Activated naive CD4-positive, alpha-beta T cell (primary cell): ENCODE data around the gene AANAT.

Experiments used
- DNase-seq, 4 experiments: peaks; one replicate each; lab custom pipeline; 2025; lab: John Stamatoyannopoulos, UW

Gene AANAT

DNA sequence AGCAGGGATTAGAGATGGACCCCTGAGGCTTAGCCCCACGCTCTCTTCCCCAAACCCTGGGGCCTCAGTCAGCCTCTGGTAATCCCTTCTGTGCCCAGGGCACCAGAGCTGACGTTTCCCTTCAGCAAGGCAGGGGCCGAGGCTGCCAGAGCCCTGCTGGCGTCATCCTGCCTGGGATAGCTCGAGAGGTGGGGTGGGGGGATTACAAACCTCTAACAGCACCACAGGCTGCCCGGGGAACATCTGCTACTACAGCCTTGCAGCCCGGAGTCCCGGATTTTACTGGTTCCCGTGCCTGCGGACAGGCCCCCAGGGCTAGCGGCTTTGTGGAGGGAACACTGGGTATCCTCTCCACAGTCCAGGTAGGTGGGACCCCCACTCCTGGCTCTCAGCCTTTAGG is at the start of gene AANAT:
Gene AANAT (plus strand): TSS at position 238 of the 400 bp plus-strand sequence. CDS start 1,144 bp downstream, outside the sequence.
- DNase-seq: no peak

DNA sequence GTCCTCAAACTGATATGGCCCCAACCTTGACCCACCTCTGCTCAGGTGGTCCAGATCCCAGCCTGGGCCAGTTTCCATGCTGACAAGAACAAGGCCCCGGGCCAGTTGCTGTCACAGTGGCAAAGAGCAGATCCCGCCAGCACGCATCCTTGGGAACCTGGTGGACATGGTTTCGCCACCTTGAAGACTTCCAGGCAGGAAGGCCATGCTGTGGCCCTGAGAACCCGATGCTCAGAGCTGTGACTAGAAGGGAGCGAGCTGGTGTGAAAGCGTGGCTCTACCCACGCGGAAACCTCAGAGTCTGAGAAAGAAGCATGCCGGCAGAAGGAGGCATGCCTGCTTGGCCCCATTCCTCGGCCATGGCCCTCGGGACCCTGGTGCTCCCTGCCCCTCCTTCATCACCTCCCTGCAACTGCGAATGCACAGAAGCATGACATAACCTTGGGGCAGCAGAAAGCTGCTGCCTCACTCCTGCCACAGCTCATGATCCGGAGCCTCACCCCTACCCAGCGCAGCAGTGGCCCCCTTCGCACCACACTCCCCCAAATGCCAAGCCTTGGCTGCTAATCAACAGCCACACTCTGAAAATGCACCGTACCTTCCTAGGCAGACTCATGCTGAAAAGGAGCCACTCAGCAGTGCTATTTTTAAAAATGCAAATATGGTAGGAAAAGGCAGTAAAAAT is 47.7 kb upstream of the AANAT start:
- DNase-seq: no peak

DNA sequence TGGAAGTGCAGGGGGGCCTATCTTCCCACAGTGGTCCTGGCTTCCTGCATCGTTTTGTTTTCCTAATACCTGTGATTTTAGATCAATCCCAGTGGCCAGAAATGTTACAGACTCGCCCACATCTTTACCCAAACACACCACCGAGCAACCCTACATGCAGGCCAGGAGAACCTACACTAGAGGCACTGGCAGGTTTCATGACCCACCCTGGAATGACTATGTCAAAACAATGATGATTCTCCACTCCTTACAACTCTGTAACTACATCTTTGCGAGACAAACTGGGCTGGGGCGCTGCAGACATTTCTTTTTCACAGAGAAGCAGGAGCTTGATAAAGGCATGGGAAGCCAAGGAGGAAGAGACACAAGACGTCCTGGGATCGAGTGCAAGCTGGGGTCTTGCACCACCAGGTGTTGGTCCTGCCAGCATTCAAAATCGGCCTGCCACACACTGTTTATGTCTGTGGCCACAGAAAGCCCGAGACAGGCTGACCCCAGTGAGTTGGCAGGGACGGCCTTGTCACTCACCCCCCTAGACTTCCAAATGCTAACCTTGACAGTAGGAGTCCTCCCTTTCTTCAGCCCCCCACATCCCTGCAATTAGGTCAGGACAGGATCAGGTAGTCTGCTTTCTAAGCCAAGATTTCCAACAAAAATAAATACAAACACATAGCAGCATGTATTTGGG is 46.9 kb upstream of the AANAT start:
- DNase-seq: no peak

DNA sequence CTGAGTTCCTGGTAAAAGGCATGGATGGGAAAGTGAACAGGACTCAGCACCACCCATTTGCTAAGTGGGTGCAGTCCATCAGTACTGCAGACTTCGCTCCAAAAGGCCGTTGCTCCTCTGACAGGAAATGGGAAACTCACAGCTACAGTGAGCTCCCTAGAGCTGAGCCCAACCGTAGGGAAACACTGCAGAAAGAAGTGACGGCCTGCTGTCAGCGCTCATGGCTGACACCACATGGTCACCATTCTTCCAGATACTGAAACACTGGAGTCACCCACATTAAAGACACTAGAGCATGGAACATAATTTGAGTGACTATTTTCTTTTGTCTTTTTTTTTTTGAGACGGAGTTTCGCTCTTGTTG is 46.4 kb upstream of the AANAT start:
- no peak for DNase-seq

DNA sequence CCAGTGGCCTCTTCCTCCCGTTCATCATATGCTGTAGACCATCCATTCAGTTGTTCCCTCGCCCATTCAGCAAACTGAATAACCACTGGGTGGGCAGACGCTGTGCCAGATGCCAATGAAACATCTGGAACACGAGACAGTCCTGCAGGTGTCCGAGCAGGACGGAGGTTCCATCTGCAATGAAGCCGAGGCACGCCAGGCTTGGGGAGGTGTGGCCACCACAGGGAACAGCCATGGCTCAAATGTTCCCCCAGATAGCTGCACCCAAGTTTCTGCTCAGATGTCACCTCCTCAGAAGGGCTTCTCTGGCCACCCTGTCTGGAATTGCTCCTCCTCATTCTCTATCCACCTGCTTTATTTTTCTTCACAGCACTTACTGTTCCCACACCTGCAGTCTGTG is 45.0 kb upstream of the AANAT start:
- no peak for DNase-seq

DNA sequence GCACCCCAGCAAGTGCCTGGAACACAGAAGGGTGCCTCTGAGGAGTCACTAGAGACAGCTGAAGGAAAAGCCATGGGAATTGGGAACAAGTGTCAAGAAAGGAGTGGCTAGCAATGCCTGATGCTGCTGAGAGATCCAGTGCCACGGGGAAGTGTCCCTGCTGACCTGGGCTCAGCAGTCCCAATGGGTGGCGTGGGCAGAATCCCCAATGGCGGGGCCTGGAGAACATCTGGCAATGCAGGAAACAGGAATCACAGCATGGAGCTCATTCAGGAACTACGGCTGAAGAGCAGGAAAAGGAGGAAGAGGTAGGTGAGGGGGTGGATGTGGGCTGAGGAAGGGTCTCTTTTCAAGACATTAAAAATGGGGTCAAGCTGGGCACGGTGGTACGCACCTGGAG is 44.5 kb upstream of the AANAT start:
- no peak for DNase-seq

DNA sequence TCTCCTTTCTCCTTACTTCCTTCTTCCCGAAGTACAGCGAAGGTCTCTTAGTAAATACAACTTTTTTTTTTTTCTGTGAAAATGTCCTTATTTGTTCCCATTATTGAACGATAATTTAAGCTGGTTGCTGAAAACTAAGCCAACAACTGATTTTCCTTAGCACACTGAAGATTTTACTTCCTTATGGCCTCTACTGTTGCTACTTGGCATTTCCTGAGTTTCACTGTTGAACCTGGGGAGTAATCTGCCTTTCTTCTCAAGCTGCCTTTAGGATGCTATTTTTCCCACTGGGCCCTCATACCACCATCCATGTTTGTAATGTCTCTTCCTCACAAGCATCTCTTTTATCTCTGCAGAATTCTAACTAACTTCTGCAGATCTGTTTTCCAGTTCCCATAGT is 40.5 kb upstream of the AANAT start:
- DNase-seq: no peak

DNA sequence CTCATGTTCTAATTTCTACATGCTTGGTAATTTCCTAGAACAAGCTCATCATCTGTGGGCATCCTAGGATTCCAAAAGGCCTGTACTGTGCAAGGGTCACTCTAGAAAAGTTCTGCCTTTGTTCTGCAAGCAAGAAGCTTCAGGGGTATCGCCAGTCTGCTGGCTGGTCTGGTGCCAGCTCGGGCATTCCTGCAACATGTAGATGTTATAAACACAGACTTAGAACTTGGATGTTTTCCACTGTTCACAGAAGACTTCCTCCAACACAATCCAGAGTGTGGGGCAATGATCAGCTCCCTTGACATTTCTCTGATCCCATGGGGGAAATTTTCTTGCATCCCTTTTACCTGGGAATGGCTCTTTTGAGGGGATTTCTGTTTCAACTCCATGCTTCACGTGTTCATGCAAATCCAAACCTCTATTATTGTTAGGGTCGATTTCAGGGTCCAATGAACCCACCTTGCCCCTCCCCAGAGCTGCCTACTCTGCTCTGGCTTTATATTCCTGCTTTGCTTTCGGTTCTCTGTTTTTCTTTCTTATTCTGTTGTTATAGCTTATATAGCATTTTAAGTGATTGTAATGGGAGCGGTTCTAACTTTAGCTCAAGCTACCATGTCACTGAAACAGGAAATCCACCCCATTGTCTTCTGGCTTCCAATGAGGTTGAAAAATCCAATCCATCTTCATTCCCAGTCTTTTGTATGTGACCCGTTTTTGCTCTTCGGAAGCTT is 39.7 kb upstream of the AANAT start:
- DNase-seq: no peak

DNA sequence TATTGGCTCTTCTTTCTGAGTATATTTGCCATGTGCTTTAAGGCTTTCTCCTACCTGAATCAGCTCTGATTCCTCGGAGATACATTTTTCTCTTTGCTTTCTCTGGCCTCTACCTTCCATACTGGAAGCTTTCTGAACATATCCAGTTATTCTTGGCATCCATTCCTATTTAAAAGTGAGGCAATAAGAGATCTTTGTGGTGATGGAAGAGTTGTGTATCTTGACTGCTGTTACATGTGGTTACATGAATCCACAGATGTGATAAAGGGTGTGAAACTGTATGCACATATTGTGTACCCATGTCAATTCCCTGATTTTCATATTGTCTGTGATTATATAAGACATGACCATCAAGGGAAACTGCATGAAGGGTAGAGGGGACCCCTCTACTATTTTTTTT is 38.9 kb upstream of the AANAT start:
- no peak for DNase-seq

DNA sequence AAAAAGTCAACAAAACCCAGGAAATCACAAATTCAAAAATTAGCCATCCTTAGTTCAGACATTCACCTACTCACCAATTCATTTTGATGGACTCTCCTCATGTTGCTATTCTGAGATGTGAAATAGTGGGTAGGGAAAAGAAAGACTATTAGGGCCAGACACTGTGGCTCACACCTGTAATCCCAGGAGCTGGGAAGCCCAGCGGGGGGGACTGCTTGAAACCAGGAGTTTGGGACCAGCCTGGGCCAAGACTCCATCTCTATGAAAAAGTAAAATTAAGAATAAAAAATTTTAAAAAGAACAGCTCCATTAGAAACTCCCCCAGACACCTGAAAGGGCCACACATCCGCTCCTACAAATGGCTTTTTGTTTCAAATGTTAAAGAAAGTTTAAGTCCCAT is 35.9 kb upstream of the AANAT start:
- no peak for DNase-seq

DNA sequence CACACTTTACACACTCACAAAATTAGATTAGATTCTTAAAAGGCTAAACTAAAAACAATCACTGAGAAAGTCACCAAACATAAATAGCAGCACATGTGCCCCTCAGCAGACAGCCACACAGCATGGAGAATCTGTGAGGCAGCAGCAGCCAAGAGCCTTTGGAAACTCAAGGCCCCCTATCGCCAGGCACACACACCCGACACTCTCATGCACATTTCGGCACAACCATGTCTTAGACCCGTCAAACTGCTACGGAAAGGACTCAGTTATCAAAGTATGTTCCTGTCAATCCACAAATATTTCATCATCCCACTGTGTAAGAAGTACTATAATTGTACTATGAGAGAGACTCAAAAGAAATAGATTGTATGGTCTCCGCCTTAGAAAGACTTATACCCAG is 35.4 kb upstream of the AANAT start:
- DNase-seq: no peak

DNA sequence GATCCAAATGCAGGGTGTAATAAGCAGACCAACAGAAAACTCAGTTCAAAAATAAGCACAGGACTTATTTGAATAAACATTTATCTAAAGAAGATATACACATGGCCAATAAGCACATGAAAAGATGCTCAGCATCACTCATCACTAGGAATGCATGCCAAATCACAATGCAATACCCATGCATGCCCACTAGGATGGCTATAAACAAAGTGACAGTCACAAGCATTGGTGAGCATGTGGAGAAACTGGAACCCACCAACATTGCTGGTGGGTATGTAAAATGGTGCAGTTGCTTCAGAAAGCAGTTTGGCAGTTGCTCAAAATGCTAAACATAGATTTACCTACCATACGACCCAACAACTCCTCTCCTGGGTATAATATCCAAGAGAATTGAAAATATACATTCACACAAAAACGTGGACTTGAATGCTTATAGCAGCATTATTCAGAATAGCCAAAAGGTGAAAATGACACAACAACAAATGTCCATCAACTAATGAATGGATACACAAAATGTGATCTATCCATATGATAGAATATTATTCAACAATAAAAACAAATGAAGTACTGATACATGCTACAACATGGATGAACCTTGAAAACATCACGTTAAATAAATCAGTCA is 34.6 kb upstream of the AANAT start:
- DNase-seq: no peak

DNA sequence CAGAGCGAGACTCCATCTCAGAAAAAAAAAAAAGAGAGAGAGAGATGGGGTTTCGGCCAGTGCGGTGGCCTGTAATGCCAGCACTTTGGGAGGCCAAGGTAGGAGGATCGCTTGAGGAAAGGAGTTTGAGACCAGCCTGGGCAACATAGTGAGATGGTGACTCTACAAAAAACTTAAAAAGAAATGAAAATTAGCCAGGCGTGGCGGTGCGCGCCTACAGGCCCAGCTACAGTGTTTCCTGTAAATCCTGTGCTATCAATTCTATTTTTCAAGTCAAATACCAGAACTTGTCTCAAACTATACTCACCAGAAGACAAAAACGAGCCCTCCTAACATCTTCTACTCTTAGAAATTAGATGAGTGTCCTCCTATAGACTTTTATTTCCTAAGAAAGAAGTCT is 33.7 kb upstream of the AANAT start:
- DNase-seq: no peak

DNA sequence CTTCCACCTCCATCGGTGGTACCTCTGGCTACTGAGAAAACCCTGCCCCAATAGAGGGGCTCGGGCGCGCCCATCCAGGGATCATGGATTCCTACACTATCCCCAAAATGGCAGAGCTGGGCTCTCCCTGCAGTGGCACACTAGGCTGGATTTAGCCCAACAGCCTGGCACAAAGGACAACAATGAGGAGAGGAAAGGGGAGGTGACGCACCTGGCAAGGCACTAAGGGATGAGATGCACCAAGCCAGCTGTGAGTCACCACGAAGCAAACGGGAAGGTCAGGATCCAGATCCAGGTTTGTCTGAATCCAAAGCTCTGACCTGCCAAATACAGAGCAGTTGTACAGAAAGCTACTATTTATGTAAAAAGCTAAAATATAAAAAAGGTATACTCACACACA is 32.5 kb upstream of the AANAT start:
- no peak for DNase-seq

DNA sequence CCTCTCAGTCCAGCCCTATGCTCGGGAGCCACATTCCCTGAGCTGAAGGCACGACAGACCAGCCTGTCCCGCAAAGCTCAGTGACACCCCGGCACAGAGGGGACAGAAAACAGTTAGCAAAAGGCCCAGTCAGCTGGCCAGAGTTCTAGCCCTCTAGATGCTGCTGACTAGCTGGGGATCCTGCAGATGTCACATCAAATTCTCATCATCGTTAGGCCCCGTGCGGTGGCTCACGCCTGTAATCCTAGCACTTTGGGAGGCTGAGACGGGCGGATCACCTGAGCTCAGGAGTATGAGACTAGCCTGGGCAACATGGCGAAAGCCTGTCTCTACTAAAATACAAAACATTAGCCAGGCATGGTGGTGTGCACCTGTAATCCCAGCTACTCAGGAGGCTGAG is 31.7 kb upstream of the AANAT start:
- no peak for DNase-seq

DNA sequence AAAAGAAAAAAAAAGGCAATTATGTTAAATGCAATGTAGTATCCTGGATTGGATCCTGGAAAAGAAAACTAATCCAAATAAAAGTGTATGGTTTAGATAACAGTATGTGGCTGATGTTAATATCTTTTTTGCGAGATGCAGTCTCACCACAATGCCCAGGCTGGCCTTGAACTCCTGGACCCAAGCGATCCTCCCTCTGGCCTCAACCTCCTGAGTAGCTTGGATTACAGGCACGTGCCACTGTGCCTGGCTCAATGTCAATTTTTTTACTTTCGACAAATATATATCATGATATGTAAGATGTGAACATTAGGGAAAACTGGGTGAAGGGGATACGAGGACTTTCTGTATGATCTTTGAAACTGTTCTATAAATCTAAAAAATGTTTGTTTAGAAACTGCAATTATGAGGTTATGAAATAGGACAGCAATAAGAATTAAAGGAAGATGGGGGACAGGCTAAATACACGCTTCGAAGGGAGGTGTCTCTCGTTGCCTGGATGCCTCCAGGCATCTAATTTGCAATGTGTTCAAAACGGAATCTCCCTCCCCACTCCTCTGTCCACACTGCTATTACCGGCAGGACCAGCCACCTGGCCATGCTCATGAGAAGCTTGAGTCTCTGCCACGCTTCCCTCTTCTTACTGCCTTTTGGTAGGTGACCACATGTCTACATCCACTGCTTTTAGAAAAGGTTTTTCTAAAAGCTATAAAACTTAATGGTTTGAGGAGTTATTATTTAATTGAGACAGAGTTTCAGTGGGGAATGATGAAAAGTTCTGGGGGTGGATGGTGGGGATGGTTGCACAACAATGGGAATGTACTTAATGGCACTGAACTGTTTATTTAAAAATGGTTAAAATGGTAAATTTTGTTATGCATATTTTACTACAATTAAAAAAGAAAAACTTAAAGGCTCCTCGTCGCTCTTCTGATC is 29.7 kb upstream of the AANAT start:
- no peak for DNase-seq

DNA sequence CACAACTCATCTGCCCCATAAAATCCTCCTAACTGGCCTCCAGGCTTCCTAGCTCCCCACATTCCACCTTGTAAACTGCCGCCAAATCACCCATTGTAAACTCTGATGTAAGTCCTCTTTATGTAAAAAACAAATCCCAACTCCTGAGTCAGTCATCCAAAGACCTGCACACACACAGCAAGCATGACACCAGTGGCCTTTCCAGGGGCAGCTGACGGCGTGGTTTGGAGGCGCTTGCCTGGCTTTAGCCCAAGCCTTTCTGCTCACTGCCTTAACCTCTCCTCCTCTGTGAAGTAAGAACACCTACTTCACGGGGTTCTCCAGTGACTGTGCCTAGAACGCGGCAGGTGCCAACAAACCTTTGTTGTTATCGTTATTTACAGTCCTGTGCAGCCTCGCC is 28.5 kb upstream of the AANAT start:
- DNase-seq: no peak

DNA sequence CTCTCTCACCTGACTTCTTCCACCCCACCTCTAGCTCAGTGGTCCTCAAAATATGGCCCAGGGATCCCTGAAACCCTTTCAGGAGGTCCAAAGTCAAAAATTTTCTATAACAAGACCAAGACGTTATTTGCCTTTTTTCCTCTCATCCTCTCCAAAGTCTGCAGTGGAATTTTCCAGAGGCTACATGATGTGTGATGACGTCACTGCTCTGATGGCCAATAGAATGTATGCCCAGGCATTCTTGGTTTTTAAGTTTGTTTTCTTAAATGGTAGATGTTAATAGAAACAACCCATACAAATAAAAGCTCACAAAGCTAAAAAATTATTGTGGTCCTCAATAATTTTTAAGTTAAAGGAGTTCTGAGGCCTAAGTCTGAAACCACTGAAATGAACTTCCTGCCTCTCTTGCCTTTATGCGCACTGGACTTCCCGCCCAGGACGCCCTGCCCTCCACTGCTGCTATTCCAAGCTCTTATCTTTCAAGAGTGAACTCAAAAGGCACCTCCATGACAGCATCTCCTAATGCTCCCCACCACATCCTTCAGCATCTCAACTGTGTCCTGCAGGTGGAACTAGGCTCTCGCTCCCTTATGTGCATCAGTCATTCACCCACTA is 28.0 kb upstream of the AANAT start:
- no peak for DNase-seq

DNA sequence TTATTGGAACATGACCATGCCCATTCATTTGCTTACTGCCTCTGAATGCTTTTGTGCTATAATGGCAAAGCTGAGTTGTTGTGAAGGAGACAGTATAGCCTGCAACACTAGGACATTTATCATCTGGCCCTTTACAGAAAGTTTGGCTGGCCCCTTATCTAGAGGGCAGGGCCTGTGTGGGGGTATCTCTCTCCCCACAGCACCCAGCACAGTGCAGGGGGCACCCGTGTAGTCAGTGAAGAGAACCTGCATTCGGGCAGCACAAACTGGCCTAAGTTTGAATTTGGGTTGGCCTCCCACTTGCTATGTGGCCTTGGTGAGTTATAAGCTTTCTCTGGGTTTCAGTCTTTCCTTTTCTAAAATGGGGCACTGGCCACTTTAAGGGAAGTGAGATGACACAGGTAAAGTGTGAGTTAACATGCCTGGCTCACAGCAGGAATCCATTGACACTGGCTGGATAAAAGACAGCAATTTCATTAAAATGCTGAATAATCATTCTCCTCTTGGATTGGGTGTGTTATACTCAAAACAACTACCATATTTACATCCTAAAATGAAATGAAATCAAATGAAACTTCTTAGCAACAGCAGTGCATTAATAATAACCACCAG is 26.5 kb upstream of the AANAT start:
- DNase-seq: no peak

DNA sequence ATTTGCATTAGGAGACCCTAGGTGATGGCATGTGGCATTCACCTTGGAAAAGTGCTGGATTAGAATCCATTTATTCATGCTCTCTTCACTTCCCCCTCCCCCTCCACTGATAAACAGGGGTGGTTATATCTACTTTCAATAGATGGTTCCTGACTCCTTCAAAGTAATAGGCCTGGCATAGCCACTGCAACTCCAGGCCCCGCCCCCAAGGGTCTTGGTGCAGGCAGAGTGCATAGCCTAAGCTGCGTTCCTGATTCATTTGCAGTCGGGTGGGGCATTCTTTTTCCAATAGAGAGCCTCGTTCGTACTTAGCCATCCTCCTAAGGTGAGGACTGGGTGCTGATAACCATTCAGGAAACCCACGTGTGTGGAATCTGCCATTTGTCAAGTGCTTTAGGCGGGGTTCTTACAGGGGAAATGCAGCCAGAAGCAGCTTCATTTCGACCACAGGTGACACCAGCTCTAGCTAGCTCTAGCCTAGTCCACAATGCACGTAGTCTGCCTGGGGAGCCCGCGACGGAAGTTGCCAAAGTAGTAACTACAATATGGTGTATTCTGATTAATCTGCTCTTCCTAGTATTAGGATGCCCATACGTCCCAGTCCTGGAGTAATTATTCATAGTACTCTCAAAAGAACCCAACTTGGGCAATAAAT is 25.6 kb upstream of the AANAT start:
- DNase-seq: no peak
